ENCODE results near the gene SMC6.

Gene SMC6

DNA sequence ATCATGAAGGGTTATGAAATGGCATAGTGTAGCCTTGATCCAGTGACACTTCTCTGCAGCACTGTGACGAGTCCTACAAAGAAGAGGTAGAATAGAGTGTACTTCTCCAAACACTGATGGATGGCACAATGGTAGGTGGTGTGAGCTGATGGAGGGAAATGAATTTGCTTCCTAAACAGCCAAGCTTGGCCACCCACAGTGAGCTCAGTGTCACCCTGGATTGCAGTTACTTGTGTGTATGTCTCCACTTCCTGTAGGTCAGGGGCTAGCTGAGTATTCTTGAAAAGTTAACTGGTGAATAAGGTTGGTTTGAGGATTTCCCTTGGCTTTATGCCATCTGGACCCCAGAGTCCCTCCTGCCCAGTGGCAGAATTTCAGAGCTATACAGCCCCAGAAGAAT is 137.2 kb downstream of the SMC6 start:
- DNase-seq (ENCODE audit: low read depth), result no peak

DNA sequence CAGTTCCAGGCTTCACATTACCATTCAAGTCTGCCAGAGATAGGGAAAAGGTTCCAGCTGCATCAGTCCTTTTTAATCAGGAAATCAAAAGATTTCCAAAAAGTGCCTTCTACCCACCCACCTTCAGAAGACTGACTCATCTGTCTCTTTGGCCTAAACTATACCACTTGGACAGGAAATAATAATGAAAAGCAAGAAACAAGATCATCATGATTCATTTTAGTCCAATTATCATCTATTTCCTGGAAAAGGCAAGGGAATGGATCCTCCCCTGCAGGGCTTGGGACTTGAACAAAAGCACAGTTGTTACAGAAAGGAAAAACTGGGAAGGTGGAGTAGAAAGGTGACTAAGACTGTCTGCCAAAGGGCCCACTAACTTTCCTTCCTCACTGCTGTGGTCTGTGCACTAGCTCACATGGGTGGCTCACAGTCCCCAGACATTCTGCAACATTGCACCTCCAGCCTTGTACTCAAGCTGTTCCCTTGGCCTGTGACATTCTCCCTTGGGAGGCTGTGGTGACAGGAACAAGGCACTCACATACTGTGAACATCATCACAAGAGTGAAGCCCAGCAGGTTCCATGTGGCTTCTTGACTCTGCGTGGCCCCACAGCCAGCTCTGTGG is 137.8 kb downstream of the SMC6 start:
- no peak for DNase-seq (ENCODE audit: low read depth)

DNA sequence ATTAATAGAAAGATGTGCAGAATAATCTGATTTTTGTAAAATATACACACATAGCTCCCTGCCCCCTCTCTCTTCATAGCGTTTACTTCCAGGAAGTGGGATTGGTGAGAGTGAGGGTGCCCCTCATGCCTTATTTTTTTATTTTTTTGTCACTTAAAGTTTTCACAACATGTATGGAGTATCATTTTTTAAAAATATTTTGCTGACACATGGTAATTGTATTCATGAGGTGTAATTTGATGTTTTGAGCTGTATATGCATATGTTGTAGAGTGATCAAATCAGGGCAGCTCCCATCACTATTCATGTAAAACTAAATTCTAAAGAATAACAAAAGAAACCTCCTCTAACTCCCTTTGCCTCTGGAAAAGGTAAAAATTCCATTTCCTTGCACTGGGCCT is 138.5 kb downstream of the SMC6 start:
- no peak for DNase-seq (ENCODE audit: low read depth)

DNA sequence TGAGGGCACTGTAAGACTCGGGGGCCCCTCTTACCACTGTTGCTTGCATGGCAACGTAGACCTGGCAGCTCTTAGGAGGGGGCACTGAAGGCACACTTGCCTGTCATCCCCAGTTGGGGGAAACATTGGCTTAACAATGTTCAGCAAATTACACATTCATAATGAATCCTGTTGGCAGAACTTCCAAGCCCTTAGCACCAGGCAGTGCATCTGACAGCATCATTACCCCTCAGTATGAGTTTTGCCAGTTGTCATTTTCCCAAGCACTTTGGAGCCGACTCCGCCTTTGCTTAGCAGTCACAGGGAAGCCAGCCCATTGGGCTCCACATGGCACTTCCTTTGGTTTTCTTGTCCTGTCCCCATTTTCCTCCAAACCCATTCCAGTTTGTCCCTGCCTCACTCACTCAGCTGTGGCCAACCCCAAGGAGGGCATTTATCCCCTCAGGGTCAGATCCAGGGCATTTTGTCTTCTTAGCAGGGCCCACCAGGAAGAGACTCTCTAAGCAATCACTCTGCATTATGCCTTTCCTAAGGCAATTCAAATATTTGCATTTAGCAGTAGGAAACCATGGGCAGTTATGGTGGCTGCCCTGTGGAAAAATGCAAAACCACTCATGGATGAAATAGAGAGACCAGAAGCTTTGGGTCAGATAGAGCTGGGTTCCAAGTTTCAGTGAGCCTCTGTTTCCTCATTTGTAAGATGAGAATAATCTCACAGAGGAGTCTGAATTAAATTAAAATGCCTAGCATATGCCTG is 139.3 kb downstream of the SMC6 start:
- no peak for DNase-seq (ENCODE audit: low read depth)

All from CMK (cell line).